Liver (tissue), 9 donors: ENCODE measurements around the gene SLC6A3. TPM values are rescaled to one million over a fixed set of nuclear protein-coding genes. Genes with fewer than 3 reads are reported as not detected.

Source experiments
- DNase-seq: peaks from one replicate; pipeline ENCODE4 v3.0.0-alpha.2; 2017; ENCODE audit warnings: low spot score
- H3K27ac ChIP-seq, 2 donors: one replicate each; pipeline ENCODE4 v1.7.0; 2013; ENCODE audit warnings: inconsistent platforms in 2 of 2, low read length in 2 of 2, control low read depth in 1 of 2, low read depth in 1 of 2, mild to moderate bottlenecking in 1 of 2
- H3K27me3 ChIP-seq, 4 donors: one replicate each; pipeline versions ENCODE4 v1.6.1 to v1.7.0; 2013; ENCODE audit warnings: low read length in 3 of 4, inconsistent platforms in 1 of 4, mild to moderate bottlenecking in 1 of 4, moderate library complexity in 1 of 4; ENCODE audit not compliant: control insufficient read depth in 4 of 4, insufficient read depth in 4 of 4
- H3K36me3 ChIP-seq, 4 donors: one replicate each; pipeline versions ENCODE4 v1.6.1 to v1.7.0; 2013; ENCODE audit warnings: low read length in 3 of 4, mild to moderate bottlenecking in 3 of 4, low read depth in 1 of 4, moderate library complexity in 1 of 4; ENCODE audit not compliant: control insufficient read depth in 4 of 4, insufficient read depth in 3 of 4
- H3K4me1 ChIP-seq, 4 donors: one replicate each; pipeline versions ENCODE4 v1.6.1 to v1.7.0; 2013; ENCODE audit warnings: low read length in 3 of 4, mild to moderate bottlenecking in 3 of 4, moderate library complexity in 1 of 4; ENCODE audit not compliant: control insufficient read depth in 4 of 4, insufficient read depth in 4 of 4
- H3K4me3 ChIP-seq, 3 donors: one replicate each; pipeline versions ENCODE4 v1.6.1 to v1.7.0; 2013; ENCODE audit warnings: low read length in 3 of 3, control low read depth in 1 of 3, low read depth in 1 of 3, mild to moderate bottlenecking in 1 of 3
- H3K9ac ChIP-seq, 2 donors: one replicate each; pipeline ENCODE4 v1.7.0; 2013; ENCODE audit warnings: low read length in 2 of 2, mild to moderate bottlenecking in 2 of 2, moderate library complexity in 2 of 2, control low read depth in 1 of 2, low read depth in 1 of 2
- H3K9me3 ChIP-seq, 4 donors: one replicate each; pipeline versions ENCODE4 v1.6.1 to v1.7.0; 2013; ENCODE audit warnings: low read length in 3 of 4; ENCODE audit not compliant: control insufficient read depth in 4 of 4
- ATF3 ChIP-seq: IDR thresholded peaks from 2 replicates; pipeline ENCODE4 v1.6.1; 2016; ENCODE audit warnings: antibody characterized with exemption
- CTCF ChIP-seq: fragments of 150-350 bp; IDR thresholded peaks from 2 replicates; pipeline ENCODE4 v1.5.1; 2017; ENCODE audit warnings: improper control_type of control experiment, low read depth, low read length; ENCODE audit not compliant: missing input control
- EGR1 ChIP-seq, 2 donors: IDR thresholded peaks; 2 replicates each; pipeline ENCODE4 v1.6.1; 2016 to 2018; ENCODE audit warnings: antibody characterized with exemption in 2 of 2, low read depth in 2 of 2
- FOXA1 ChIP-seq: IDR thresholded peaks from 2 replicates; pipeline ENCODE4 v1.6.1; 2016; ENCODE audit warnings: antibody characterized with exemption
- FOXA2 ChIP-seq: IDR thresholded peaks from 2 replicates; pipeline ENCODE4 v1.6.1; 2016; ENCODE audit warnings: antibody characterized with exemption
- GABPA ChIP-seq, 2 donors: IDR thresholded peaks in 1 of 2; conservative IDR thresholded peaks in 1 of 2; 2 replicates each; pipeline ENCODE4 v1.6.1; 2016; ENCODE audit warnings: antibody characterized with exemption in 2 of 2, mild to moderate bottlenecking in 1 of 2, moderate library complexity in 1 of 2
- HNF4A ChIP-seq, 2 donors: conservative IDR thresholded peaks; 2 replicates each; pipeline ENCODE4 v1.6.1; 2016; ENCODE audit warnings: antibody characterized with exemption in 2 of 2, mild to moderate bottlenecking in 2 of 2
- HNF4G ChIP-seq: IDR thresholded peaks from 2 replicates; pipeline ENCODE4 v1.6.1; 2016; ENCODE audit warnings: antibody characterized with exemption
- JUND ChIP-seq, 2 donors: IDR thresholded peaks; 2 replicates each; pipeline ENCODE4 v1.6.1; 2016; ENCODE audit warnings: antibody characterized with exemption in 2 of 2
- NR2F2 ChIP-seq: IDR thresholded peaks from 2 replicates; pipeline ENCODE4 v1.6.1; 2016; ENCODE audit warnings: antibody characterized with exemption
- RAD21 ChIP-seq, 2 donors: IDR thresholded peaks; 2 replicates each; pipeline ENCODE4 v1.6.1; 2016; ENCODE audit warnings: antibody characterized with exemption in 2 of 2, mild to moderate bottlenecking in 2 of 2
- RXRA ChIP-seq, 2 donors: IDR thresholded peaks; 2 replicates each; pipeline ENCODE4 v1.6.1; 2017 to 2018; ENCODE audit warnings: antibody characterized with exemption in 2 of 2, mild to moderate bottlenecking in 1 of 2
- SP1 ChIP-seq: IDR thresholded peaks from 2 replicates; pipeline ENCODE4 v1.6.1; 2018; ENCODE audit warnings: antibody characterized with exemption, mild to moderate bottlenecking
- TAF1 ChIP-seq: conservative IDR thresholded peaks from 2 replicates; pipeline ENCODE4 v1.6.1; 2016; ENCODE audit warnings: antibody characterized with exemption, mild to moderate bottlenecking
- YY1 ChIP-seq: IDR thresholded peaks from 2 replicates; pipeline ENCODE4 v1.6.1; 2016; ENCODE audit warnings: antibody characterized with exemption, mild to moderate bottlenecking
- WGBS: extraction: QIAGEN DNeasy Blood & Tissue Kit; methylation state at CpG from one replicate; pipeline ENCODE4 v1.1.7; 2013; 5-methylcytosine and 5-hydroxymethylcytosine counted together
- polyA plus RNA-seq, 2 donors: library from polyadenylated mRNA; stranded (reverse) in 1 of 2; unstranded in 1 of 2; fragments of 200-250 nt in 1 of 2; fragments of >200 nt in 1 of 2; fragmentation: Nextera tagmentation in 1 of 2; extraction: Ambion mirVana in 1 of 2; gene quantifications; one replicate each; pipeline versions ENCODE4 v1.2.1 to v1.2.3, GENCODE V29; 2013 to 2015
- total RNA-seq, 2 donors: library from RNA; depleted of rRNA; stranded (reverse); fragments of >200 nt; gene quantifications; one replicate each; pipeline ENCODE4 v1.2.3, GENCODE V29; 2014
- TF ChIP-seq, protein P1 (sequence below): IDR thresholded peaks from 2 replicates; pipeline ENCODE4 v1.6.1; 2016; ENCODE audit warnings: antibody characterized with exemption, mild to moderate bottlenecking
- TF ChIP-seq, protein P2 (sequence below): IDR thresholded peaks from 2 replicates; pipeline ENCODE4 v1.6.1; 2016; ENCODE audit warnings: antibody characterized with exemption
- TF ChIP-seq, protein P3 (sequence below): IDR thresholded peaks from 2 replicates; pipeline ENCODE4 v1.6.1; 2016; ENCODE audit warnings: antibody characterized with exemption
- donor health status: healthy.
- donor health status: healthy.
- donor health status: healthy.
- donor health status: healthy.
- donor health status: healthy.

Gene SLC6A3
- total and polyA plus RNA-seq, 4 donors, result not detected

GRCh38 chr5:1359031-1359645, 86.1 kb downstream of the SLC6A3 start:
- Histone ChIP-seq H3K36me3 (no peaks in the 10 kb centered on the region), H3K4me1 (no peaks in the 10 kb centered on the region), H3K27me3 (peaks cover 0 to 6% (median 3%) of the 10 kb centered on the region in 4 donors), H3K27ac (no peak overlapping the region), H3K9me3 (no peaks in the 10 kb centered on the region), H3K9ac (no peak overlapping the region), H3K4me3 (no peak overlapping the region)
- no peak for TF ChIP-seq ATF3
- TF ChIP-seq JUND (IDR thresholded peaks at IDR 0.05), result no peak
- TF ChIP-seq RXRA (IDR thresholded peaks at IDR 0.05), result no peak
- no peak for TF ChIP-seq SP1
- no peak for TF ChIP-seq NR2F2
- no peak for TF ChIP-seq EGR1 (IDR thresholded peaks at IDR 0.05; ENCODE audit: low read depth in 2 of 2)
- TF ChIP-seq, protein P1, sequence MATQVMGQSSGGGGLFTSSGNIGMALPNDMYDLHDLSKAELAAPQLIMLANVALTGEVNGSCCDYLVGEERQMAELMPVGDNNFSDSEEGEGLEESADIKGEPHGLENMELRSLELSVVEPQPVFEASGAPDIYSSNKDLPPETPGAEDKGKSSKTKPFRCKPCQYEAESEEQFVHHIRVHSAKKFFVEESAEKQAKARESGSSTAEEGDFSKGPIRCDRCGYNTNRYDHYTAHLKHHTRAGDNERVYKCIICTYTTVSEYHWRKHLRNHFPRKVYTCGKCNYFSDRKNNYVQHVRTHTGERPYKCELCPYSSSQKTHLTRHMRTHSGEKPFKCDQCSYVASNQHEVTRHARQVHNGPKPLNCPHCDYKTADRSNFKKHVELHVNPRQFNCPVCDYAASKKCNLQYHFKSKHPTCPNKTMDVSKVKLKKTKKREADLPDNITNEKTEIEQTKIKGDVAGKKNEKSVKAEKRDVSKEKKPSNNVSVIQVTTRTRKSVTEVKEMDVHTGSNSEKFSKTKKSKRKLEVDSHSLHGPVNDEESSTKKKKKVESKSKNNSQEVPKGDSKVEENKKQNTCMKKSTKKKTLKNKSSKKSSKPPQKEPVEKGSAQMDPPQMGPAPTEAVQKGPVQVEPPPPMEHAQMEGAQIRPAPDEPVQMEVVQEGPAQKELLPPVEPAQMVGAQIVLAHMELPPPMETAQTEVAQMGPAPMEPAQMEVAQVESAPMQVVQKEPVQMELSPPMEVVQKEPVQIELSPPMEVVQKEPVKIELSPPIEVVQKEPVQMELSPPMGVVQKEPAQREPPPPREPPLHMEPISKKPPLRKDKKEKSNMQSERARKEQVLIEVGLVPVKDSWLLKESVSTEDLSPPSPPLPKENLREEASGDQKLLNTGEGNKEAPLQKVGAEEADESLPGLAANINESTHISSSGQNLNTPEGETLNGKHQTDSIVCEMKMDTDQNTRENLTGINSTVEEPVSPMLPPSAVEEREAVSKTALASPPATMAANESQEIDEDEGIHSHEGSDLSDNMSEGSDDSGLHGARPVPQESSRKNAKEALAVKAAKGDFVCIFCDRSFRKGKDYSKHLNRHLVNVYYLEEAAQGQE, result no peak
- no peak for TF ChIP-seq FOXA1
- no peak for TF ChIP-seq HNF4A (conservative IDR thresholded peaks at IDR 0.05)
- TF ChIP-seq GABPA (IDR thresholded peaks at IDR 0.05 in 1 of 2, conservative IDR thresholded peaks at IDR 0.05 in 1 of 2), result no peak
- TF ChIP-seq, protein P2, sequence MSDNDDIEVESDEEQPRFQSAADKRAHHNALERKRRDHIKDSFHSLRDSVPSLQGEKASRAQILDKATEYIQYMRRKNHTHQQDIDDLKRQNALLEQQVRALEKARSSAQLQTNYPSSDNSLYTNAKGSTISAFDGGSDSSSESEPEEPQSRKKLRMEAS, result no peak
- no peak for TF ChIP-seq RAD21 (IDR thresholded peaks at IDR 0.05)
- no peak for TF ChIP-seq CTCF
- TF ChIP-seq, protein P3, sequence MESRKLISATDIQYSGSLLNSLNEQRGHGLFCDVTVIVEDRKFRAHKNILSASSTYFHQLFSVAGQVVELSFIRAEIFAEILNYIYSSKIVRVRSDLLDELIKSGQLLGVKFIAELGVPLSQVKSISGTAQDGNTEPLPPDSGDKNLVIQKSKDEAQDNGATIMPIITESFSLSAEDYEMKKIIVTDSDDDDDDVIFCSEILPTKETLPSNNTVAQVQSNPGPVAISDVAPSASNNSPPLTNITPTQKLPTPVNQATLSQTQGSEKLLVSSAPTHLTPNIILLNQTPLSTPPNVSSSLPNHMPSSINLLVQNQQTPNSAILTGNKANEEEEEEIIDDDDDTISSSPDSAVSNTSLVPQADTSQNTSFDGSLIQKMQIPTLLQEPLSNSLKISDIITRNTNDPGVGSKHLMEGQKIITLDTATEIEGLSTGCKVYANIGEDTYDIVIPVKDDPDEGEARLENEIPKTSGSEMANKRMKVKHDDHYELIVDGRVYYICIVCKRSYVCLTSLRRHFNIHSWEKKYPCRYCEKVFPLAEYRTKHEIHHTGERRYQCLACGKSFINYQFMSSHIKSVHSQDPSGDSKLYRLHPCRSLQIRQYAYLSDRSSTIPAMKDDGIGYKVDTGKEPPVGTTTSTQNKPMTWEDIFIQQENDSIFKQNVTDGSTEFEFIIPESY, result no peak
- TF ChIP-seq HNF4G, result no peak
- TF ChIP-seq FOXA2, result no peak
- TF ChIP-seq YY1, result no peak
- TF ChIP-seq TAF1, result no peak
- WGBS, result 72% methylated on average over 31 of the region's 31 CpGs
- DNase-seq, result no peak
